Astrocyte (in vitro differentiated cells and primary cell): ENCODE results near the gene HEXD.

ENCODE experiments used
- EZH2 ChIP-seq: IDR thresholded peaks from 2 replicates; pipeline ENCODE4 v1.6.1; 2012; ENCODE audit warnings: mild to moderate bottlenecking, low read length, inconsistent platforms; ENCODE audit not compliant: insufficient read depth
- TF ChIP-seq, protein P1 (sequence below): IDR thresholded peaks from 2 replicates; pipeline ENCODE4 v1.5.1; 2011; ENCODE audit warnings: low read depth, mild to moderate bottlenecking, inconsistent platforms, low read length, moderate library complexity; ENCODE audit not compliant: insufficient read depth

GRCh38 chr17:82434216-82434565, 16.0 kb downstream of the HEXD start:
- TF ChIP-seq, protein P1, sequence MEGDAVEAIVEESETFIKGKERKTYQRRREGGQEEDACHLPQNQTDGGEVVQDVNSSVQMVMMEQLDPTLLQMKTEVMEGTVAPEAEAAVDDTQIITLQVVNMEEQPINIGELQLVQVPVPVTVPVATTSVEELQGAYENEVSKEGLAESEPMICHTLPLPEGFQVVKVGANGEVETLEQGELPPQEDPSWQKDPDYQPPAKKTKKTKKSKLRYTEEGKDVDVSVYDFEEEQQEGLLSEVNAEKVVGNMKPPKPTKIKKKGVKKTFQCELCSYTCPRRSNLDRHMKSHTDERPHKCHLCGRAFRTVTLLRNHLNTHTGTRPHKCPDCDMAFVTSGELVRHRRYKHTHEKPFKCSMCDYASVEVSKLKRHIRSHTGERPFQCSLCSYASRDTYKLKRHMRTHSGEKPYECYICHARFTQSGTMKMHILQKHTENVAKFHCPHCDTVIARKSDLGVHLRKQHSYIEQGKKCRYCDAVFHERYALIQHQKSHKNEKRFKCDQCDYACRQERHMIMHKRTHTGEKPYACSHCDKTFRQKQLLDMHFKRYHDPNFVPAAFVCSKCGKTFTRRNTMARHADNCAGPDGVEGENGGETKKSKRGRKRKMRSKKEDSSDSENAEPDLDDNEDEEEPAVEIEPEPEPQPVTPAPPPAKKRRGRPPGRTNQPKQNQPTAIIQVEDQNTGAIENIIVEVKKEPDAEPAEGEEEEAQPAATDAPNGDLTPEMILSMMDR = no peak
- TF ChIP-seq EZH2 = no peak
